ENCODE measurements around the gene ALDH1A1. TPM values are rescaled to one million over a fixed set of nuclear protein-coding genes. Genes with fewer than 3 reads are reported as not detected.
A peak's percentile ranks its signal among the peaks of the same experiment; 100 is the strongest.

ALDH1A1 gene
- 1,079 and 3,265 TPM in 2 replicates for total RNA-seq

DNA sequence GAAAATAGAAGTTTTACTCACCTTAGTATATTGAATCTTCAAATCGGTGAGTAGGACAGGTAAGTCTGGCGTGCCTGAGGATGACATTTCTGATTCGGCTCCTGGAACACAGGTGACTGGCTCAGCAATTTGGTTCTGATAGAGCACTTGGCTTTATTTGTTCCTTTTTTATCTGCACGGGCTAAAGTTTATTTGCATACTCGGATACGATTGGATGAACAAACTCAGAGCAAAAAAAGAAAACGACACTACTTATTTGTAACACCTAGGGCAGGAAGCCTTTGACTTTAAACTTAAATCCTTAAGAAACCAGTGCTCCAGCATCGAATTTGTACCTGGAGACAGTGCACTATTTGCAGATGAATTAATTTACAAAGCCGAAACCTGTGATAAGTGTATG lies at the start of gene ALDH1A1:
Gene ALDH1A1, minus strand, starts transcription at position 140 of the 400 bp plus-strand sequence. Its CDS starts 53 bp downstream, at position 87.
- peak; percentile 51 to 63 for DNase-seq (ENCODE audit: low read depth in 2 of 2)

DNA sequence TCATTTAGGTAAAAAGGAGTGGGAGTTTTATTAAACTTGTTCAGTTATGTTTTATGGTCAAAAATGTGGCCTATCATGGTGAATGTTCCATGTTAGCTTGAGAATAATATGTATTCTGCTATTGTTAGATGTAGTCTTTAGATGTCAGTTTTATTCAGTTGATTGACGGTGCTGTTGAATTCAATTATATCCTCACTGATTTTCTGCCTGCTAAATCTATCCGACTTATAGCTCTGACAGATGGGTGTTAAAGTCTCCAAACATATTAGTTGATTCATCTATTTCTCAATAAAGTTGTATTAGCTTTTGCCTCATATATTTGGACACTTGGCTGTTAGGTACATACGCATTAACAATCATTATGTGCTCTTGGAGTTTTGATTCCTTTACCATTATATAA lies 49.0 kb upstream of the ALDH1A1 start:
- DNase-seq (ENCODE audit: low read depth in 2 of 2): no peak

DNA sequence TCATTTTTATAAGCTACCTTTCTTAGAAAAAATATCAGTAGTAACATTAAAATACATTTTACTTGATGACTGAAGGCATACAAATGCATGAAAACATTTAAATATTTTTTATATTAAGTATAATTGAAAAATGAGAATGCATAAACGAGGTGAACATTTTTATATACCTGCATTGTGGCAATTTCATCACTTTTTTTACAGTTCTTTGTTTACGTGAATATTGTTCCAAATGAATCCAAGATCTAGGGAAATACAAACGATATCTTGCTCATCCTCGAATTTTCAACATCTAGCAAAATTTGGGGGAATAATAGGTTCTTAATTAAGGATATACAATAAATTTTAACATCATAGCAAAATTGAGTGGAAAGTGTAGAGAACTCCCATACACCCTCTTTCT lies 45.5 kb upstream of the ALDH1A1 start:
- no peak for DNase-seq (ENCODE audit: low read depth in 2 of 2)

DNA sequence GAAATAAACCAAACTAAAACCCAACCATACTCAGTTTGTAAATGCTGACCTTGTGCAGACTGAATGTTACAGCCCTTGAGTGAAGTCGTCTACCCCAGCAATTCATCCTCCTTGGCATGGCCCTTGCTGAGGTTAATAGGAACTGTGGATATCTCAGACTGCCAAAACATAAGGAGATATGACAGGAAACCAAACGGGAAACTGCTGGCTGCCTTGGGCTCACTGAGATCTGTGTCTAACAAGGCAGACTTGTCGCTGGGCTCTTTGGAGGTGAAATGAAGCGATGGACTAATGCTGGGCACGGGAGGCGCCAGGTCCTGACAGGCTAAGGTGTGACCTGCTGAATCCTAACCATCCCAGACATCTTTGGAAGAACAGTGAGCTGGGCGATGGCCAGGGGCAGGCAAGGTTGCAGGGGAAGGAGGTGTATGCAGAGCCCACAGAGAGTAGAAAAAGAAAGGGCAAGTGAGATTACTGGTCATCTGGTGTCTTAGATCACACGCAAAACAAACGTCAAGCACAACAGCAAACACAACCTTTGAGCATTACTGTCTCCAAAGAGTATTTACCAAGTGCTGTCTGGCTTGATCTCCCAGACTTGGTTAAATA lies 44.6 kb upstream of the ALDH1A1 start:
- DNase-seq (ENCODE audit: low read depth in 2 of 2): peak in 1 of 2 donors; percentile 72

DNA sequence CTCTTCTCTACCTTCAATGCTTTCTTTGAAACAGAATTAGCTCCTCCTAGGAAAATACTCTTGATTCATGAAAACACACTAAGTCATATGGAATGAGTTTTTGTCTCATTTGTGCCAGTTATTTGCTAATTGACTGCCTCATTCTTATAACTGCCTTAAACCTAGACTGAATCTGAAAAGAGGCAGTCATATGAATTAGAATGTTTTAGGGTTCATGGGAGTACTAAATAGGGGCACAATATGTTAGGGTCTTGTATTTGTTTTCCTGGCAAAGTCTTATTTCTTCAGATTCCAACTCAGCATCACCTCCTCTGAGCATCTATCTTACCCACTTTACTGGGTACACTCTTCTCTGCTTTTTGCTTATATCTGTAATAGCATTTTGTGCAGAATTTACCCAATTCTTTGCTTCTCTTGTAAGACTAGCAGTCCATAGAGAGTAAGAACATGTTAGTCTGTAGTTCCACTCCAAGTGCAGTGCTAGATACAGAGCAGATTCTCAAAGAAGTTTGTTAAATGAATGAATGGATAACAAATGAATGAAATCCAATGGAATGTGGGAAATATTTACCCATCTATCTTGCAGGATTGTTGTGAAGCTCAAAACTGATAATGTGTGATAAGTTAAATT lies 43.9 kb upstream of the ALDH1A1 start:
- no peak for DNase-seq (ENCODE audit: low read depth in 2 of 2)

DNA sequence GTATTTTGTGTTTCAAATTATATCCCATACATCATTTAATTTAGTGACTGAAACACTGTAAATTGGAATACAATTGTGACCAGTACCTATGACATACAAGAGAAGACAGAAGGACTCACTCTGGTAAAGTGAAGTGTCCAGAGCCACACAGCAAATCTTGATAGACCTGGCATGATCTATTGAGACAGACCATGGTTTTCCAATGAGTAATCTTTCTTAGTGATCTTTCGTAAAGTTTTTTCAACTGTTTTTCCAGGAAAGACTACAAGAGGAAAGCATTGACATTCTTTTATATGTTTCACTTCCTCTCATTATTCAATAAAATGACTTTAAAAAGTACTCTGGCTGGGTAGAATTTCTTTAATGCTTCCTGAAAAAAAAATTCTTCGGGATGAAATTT lies 43.3 kb upstream of the ALDH1A1 start:
- peak; percentile 52 to 80 for DNase-seq (ENCODE audit: low read depth in 2 of 2)

DNA sequence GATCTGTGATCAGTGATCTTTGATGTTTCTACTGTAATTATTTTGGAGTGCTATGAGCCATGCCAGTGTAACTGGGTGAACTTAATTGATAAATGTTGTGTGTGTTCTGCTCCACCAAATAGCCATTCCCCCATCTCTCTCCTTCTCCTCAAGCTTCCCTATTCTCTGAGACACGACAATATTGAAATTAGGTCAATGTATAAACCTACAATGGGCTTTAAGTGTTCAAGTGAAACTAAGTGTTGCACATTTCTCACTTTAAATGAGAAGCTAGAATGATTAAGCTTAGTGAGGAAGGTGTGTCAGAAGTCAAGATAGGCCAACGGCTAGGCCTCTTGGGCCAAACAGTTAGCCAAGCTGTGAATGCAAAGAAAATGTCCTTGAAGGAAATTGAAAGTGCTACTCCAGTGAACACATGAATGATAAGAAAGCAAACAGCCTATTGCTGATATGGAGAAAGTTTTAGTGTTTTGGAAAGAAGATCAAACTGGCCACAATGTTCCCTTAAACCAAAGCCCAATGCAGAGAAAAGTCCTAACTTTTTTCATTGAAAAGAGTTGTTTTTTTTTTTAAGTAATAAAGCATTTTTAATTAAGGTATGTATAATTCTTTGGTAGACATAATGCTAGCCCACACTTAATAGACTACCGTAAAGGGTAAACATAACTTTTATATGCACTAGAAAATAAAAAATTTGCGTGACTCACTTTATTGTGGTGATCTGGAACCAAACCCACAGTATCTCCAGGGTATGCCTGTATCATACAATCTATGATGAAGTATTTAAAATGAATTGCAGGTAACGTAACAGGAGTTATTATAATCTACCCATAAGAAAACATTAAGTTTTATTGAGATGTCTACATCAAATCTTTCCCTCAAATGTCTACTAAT lies 42.5 kb upstream of the ALDH1A1 start:
- no peak for DNase-seq (ENCODE audit: low read depth in 2 of 2)

DNA sequence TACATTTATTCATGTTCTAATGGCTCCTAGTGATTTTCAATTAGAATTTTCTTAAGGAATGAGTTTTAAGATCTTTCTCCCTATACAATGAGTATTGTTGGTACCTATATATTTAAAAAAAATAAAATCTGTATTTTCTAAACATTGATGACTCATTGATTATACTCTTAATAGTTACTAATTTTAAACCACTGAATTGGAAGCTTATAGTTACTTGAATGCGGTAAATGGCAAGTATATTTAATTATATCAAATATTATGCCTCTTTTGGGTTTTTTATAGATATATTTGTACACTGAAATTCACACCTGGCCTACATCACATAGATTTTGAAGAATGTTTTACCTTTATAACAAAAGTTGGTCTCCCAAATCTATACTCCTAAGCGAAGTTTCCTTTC lies 38.9 kb upstream of the ALDH1A1 start:
- DNase-seq (ENCODE audit: low read depth in 2 of 2): no peak

DNA sequence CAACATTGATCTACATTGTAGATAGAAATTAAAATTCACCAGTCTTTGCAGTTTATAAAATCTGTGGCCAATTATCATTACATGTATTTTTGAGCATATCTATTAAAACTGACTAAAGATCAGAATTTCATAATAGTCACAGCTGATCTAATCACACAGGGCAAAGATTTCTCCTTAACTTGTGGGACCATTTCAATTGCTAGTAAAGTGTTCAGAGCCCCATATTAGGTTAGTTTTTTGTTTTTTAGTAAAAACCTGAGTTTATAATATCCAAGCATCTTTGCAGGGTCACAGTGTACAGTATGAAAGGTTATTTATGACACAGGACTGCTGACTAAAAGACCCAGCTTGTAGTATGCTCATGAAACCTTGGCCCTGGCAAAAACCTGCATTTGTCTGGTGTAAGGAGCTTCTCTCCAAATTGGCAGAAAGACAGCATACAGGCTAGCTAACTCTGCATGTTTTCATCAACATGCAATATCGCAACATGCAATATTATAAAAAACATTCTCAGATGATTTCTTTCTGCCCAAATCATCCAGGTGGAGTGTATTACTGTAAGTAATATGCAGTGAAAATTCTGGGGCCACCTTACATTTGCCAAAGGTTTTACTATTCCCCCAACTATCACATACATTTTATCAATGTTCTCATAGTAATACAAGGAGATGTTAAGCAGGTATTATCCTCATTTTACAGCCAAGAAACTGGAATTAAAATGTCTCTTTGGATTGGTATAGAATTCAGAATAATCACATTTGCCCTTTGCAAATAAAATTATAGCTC lies 37.7 kb upstream of the ALDH1A1 start:
- DNase-seq (ENCODE audit: low read depth in 2 of 2): no peak

DNA sequence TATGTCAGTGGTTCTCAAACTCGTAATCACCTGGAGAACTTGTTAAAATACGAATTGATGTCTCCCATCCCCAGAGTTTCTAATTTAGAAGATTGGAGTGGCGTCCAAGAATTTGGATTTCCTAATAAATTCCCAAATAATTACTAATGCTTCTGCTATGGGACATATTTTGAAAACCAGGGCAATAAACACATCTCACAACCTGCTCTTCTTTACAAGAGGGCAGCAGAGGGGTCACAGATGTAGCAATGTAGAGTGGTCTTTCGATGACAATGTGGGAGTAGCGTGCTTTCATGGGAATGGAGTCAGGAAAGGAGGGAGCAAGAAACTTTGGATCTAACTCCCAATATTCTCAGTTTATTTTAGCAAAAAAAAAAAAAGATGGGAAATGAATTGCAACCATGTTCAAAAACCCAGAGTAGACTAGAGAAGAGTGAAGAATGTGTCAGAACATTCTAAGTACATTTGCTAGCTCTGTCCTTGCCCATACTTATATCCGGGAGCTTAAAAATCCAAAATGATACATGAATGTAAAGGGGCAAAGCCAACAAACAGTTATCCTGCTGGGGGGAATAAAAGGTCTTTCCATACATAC lies 33.8 kb upstream of the ALDH1A1 start:
- DNase-seq (ENCODE audit: low read depth in 2 of 2): no peak

DNA sequence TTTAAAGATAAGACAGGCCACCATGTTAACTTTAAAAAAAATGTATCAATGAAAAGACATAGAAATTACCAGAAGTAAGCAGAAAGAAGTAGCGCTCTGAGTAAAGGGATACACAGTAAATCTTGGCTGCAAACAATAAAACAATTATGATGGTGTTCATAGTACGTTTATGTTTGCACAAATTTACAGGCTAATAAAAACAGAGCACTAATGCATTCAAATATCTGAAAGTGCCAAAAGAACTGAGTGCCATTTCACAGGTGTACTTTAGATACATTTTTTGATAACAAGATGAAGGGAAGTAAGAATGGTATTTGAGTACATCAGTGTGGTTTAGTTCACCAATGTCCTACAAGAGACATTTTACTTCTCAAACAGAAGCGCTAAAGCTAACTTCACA lies 32.9 kb upstream of the ALDH1A1 start:
- no peak for DNase-seq (ENCODE audit: low read depth in 2 of 2)

DNA sequence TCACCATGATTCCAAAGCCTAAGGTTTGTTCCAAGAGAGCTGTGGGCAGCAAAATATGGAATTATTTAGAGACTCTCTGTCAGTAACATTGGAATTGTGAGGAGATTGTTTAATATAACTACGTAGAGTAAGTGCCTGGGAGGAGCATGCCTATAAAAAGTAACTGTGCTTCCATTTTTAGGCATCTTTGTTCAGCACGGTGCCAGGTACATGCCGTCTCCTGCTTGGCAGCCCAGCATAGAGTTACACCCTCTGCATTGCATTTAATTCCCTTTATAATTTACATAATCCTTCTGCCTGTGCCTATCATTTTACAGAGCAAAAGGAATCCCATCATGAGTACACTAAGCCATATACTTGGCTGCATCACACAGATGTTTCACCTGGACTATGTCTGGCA lies 32.1 kb upstream of the ALDH1A1 start:
- no peak for DNase-seq (ENCODE audit: low read depth in 2 of 2)

DNA sequence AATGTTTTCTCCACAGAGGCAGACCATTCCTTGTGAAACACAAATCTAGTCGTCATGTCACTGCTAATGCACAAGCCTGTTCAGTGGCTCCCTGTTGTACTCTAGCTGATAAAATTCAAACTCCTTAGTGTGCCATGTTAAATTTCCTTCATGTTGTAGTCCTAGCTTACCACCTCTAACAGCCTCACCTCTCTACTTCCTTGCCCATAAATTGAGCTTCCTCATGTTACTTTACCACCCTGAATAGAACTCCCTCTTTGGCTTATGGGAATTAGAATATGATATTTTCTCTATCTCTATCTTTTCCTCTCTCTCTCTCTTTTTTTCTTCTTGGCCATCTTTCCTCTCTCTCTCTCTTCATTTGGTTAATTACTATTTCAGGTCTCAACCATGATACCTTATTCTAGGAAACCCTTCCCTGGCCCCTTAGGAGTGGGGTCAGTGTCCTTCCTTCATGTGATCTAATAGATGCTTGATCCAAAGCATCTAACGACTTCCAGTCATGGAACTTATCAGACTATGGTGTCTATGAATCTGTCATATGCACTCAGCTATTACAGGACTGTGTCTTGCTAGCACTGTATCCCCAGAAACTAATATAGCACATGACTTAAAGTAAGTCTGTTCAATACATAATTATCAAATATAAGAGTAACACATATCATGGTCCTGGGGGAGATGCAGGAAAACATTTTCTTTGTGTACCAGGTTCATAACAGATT lies 31.5 kb upstream of the ALDH1A1 start:
- DNase-seq (ENCODE audit: low read depth in 2 of 2): no peak

DNA sequence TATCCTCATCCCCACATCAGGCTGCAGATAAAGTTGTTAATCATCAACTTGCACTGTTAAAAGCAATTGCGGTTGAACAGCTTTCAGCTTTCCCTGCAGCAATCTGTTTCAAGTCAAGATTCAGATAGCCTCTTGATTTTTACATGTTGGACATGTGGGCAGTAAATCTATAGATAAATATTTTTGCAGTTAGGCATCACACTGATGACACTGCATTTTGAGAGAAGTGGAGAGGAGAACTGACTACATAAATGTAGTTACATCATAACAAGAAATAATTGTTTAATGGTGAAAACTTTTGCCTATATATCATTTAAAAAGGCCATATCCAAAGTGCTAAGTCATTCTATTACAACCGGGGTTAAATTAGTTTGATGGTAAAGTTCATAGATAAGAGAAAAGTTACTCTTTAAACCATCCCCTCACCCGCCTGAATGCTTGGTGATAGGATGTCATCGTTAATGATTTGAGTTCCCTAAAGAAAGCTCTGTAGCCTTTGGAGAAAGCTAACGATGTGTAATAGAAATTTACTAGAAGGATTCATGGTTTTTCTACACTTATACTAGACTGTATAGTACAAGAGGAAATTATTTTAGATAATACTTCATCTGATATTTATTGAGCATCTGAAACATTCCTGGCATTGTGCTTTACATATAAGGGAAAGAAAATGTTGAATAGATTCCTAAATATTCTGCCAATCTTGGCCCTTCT lies 30.8 kb upstream of the ALDH1A1 start:
- no peak for DNase-seq (ENCODE audit: low read depth in 2 of 2)

DNA sequence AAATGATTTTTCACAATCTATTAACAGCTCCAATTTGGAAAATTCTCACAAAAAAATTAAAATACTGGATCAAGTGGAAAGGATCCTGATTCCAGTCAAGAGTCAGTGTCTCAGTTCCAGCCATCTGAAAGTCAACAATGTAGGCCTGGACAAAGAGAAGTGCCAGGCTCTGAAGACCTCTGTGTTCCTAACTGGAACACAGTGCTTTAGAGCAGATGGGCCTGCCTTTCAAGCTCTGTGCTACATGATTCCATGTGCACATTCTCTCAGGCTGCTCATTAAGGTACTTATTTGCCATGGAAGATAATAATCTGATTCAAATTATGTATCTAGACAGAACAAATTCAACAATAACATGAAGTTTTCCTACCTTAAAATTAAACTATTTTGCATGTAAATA lies 30.2 kb upstream of the ALDH1A1 start:
- DNase-seq (ENCODE audit: low read depth in 2 of 2): no peak

DNA sequence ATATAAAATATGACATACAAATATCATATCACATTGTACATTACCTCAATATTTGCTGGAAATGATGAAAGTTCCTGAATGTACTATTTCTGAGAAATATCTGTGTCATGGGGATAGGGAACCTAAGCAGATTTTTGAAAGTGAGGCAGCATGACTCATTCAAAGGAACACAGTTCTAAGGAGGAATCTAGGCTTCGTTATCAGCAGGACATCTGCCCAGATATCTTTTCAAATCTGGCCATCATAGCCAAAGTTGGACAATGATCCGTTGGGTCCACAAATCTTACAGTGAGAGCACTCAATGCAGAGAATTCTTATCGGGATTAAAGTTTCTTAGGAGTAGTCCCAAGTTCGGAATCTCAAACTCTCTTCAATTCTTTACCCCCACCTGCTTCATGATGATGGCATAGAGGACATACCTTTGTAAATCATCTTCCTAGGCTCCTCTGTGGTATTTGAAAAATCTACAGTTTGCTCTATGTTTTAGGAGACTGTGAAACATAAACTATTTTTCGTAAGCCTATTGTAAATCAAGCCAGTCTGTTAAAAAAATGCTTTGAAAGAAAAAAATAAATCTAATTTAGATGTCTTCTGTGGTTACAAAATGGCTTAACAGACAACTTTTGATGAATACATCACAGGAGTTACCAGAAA lies 29.4 kb upstream of the ALDH1A1 start:
- no peak for DNase-seq (ENCODE audit: low read depth in 2 of 2)

DNA sequence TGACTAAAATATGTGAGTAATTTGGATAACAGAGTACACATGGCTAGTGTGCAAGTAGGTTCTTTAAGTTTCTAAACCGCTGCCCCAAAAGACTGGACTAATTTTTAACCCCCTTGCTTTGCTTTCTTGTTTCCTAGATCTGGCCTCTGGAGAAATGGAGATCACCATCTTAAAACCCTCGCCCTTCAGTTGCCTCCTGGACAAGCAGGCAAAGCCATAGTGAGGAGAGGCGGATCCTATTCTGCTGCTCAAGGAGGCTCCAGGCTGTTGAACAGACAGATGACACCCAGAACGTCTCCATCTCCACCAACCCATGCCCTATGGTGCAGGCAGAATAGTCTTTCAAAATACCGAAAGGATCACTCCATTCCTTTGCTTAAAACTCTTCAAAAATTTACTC lies 28.6 kb upstream of the ALDH1A1 start:
- no peak for DNase-seq (ENCODE audit: low read depth in 2 of 2)

DNA sequence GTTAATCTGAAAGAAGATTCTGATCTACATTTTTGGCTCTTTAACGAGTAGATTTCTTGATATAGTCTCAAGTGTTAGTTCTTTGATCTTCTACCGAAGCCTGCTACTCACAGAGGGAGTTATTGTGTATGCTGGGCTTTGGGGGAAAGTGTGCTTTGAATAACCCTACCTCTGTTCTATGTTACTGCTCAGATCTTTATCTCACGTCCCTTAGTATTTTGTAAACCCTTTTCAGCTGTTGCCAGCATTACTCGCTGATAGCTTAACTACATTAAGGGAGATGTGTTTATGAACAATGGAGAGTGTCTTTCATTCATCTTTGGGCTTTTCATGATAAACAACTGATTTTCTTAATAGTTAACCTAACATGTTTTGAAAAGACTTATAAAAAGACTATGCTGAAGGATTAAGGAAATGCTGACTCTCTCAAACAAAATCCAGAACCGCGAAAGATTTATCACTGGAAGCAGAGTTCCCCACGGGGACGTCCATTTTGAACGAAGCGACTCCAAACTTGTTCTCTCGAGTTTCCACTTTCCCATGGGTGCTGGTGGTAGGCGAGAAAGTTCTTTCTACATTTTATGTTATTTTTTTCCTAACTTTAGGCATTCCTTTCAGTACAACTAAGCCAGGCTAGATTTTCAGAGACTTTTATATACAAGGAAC lies 27.9 kb upstream of the ALDH1A1 start:
- DNase-seq (ENCODE audit: low read depth in 2 of 2): no peak

DNA sequence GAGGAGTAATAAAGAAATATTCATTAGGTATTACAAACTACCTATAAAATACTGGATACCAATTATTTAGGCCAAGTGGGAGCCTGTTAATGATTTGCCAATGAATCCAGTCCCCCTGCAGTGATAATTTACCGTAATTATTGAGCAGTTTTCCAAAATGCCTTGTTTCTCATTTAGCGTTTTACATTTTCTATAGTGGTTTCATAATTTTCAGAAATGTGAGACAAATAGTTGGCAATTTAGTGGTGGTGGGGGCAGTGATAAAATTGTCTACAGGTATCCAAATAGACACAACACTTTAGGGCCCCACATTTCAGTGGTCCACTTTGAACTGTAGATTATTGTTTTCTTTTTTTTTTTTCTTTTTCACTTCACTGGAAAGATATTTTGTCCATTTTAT lies 27.3 kb upstream of the ALDH1A1 start:
- DNase-seq (ENCODE audit: low read depth in 2 of 2): no peak

Measured in lung microvascular endothelial cell (primary cell).